ENCODE measurements around the gene CEP83. TPM values are rescaled to one million over a fixed set of nuclear protein-coding genes. Genes with fewer than 3 reads are reported as not detected.
"Not testable (repeated sequence)": the region's sequence is repeated elsewhere in the genome, so short reads cannot be mapped to it uniquely, and the experiment has no call there.

CEP83 gene
- total RNA-seq, 1 donor from 2014 or later = 16.5 TPM

- no peak overlapping the region for H3K27ac ChIP-seq
- TF ChIP-seq CTCF (IDR thresholded peaks at IDR 0.05) (no peak), POLR2A (IDR thresholded peaks at IDR 0.05) (no peak), POLR2AphosphoS5 (IDR thresholded peaks at IDR 0.05; ENCODE audit: insufficient read depth in 1 of 2, low read depth in 1 of 2) (no peak)
- H3K4me1 ChIP-seq = no peaks in the 10 kb centered on the region
- peaks cover 22% of the 10 kb centered on the region for H3K9me3 ChIP-seq
- DNase-seq (ENCODE audit: extremely low spot score in 2 of 2) = no peak
- H3K36me3 ChIP-seq = no peaks in the 10 kb centered on the region
- H3K27me3 ChIP-seq = no peaks in the 10 kb centered on the region
- intact Hi-C loops (cut with DNase I) = no loop called here
- H3K4me3 ChIP-seq = no peak overlapping the region
These were observed 33.6 kb downstream of the CEP83 start for GRCh38 chr12:94426049-94426448.

- intact Hi-C loops (cut with DNase I); H3K4me3 ChIP-seq; H3K36me3 ChIP-seq; DNase-seq (ENCODE audit: extremely low spot score in 2 of 2); H3K4me1 ChIP-seq; H3K27ac ChIP-seq; H3K27me3 ChIP-seq: not testable (repeated sequence)
- peaks cover 15% of the 10 kb centered on the region for H3K9me3 ChIP-seq
These were observed 34.8 kb downstream of the CEP83 start for GRCh38 chr12:94424830-94425229.

- no peak for TF ChIP-seq POLR2AphosphoS5 (IDR thresholded peaks at IDR 0.05; ENCODE audit: insufficient read depth in 1 of 2, low read depth in 1 of 2)
- no peak for TF ChIP-seq POLR2A (IDR thresholded peaks at IDR 0.05)
- TF ChIP-seq CTCF (IDR thresholded peaks at IDR 0.05) = no peak
- Histone ChIP-seq H3K4me1 (no peaks in the 10 kb centered on the region), H3K27me3 (no peaks in the 10 kb centered on the region), H3K36me3 (no peaks in the 10 kb centered on the region), H3K4me3 (no peak overlapping the region), H3K9me3 (peaks cover 15% of the 10 kb centered on the region), H3K27ac (no peak overlapping the region)
- intact Hi-C loops (cut with DNase I) = no loop called here
- DNase-seq (ENCODE audit: extremely low spot score in 2 of 2) = no peak
These were observed 37.6 kb downstream of the CEP83 start for GRCh38 chr12:94421868-94422740.

GRCh38 chr12:94418517-94418916 lies 41.1 kb downstream of the CEP83 start:
- no peaks in the 10 kb centered on the region for H3K4me1 ChIP-seq
- H3K27me3 ChIP-seq = no peaks in the 10 kb centered on the region
- no peak for DNase-seq (ENCODE audit: extremely low spot score in 2 of 2)
- H3K9me3 ChIP-seq = peaks cover 15% of the 10 kb centered on the region
- TF ChIP-seq POLR2AphosphoS5 (IDR thresholded peaks at IDR 0.05; ENCODE audit: insufficient read depth in 1 of 2, low read depth in 1 of 2) (no peak), POLR2A (IDR thresholded peaks at IDR 0.05) (no peak), CTCF (IDR thresholded peaks at IDR 0.05) (no peak)
- no peak overlapping the region for H3K27ac ChIP-seq
- no peaks in the 10 kb centered on the region for H3K36me3 ChIP-seq
- intact Hi-C loops (cut with DNase I) = no loop called here
- no peak overlapping the region for H3K4me3 ChIP-seq

GRCh38 chr12:94416613-94417012 lies 43.1 kb downstream of the CEP83 start:
- H3K9me3 ChIP-seq = no peaks in the 10 kb centered on the region
- TF ChIP-seq POLR2A (IDR thresholded peaks at IDR 0.05) (no peak), POLR2AphosphoS5 (IDR thresholded peaks at IDR 0.05; ENCODE audit: insufficient read depth in 1 of 2, low read depth in 1 of 2) (no peak), CTCF (IDR thresholded peaks at IDR 0.05) (no peak)
- no peak overlapping the region for H3K27ac ChIP-seq
- no peak for DNase-seq (ENCODE audit: extremely low spot score in 2 of 2)
- H3K4me1 ChIP-seq = no peaks in the 10 kb centered on the region
- intact Hi-C loops (cut with DNase I) = no loop called here
- no peaks in the 10 kb centered on the region for H3K27me3 ChIP-seq
- H3K4me3 ChIP-seq = no peak overlapping the region
- H3K36me3 ChIP-seq = no peaks in the 10 kb centered on the region

Data from vagina (tissue), 2 donors.